Stimulated activated CD4-positive, alpha-beta T cell treated with anti-CD3 and anti-CD28 coated beads, Interleukin-4, amount 100 ng/mL, for 4 hours (primary cell): Measurements from ENCODE around the gene MICAL2.

Experiments
- DNase-seq, 2 experiments: peaks; one replicate each; pipeline ENCODE4 v3.0.0-alpha.2; 2020

MICAL2 gene

DNA sequence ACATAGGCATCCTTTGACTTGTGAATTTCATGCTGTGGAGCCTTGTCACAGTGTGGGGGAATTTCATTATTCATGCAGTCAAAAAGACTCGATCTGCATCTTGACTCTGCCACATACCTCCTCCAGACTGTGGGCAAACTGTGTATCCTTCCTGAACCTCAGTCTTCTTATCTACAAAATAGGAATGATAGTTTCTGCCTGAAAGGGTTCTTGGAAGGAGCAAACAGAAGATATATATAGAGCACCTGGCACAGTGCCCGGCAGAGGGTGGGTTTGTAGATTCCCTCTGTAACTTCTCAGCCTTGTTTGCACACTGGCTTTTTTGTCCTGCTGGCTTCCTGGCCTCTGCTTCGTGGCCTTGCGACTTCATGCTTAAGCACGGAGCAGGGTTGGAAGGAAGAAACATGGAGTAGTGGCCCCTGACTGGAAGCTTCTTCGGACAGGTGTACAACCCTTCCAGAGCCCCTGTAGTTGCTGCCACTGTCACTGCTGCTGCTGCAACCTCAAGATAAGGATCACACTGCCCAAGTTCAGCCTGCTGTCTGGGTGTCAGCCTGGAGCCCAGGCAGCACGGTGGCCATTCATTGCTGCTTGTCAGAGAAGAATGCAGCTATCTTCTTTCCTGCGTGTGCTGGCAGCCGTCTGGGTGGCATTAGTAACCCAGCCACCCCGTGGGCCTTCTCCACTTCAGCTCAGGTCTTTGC, 106.4 kb downstream of the MICAL2 start:
- no peak for DNase-seq

DNA sequence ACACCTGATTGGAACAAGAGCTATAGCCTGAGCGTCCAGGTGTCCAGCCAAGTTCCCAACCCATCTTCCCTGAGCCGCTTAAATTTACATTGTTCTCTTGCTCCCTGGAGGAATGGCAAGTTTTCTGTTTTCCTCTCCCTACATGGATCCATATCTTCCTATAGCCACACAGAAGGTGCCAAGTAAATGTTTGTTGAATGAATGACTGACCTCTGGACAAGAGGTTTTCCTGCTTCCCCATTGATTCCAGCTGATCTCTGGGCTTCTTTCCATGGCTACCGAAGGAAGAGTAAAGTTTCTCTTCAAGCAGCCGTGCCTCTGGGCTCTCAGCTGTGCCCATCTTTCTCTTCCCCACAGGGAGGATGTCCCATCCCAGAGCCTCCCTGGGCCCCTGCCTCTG, 107.5 kb downstream of the MICAL2 start:
- no peak for DNase-seq

DNA sequence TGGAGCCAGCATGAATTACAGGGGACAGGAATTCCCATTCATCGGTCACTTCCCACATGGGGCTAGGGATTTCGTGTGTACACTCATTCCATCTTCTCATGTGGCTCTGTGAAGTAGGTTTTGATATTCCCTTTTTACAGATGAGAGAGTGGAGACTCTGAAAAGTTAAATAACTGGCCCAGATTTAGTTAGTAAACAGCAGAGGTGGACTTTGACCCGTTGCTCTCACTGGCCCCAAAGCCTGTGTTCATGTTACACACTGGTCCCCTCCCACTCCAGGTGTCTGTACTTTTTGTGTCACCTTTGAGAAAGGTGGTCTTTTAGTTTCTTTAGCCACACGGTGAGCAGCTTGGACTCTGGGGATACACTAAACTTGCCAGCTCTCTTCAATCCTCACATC, 108.5 kb downstream of the MICAL2 start:
- no peak for DNase-seq

- DNase-seq: no peak
Measured at GRCh38 chr11:12219757-12220156, 109.4 kb downstream of the MICAL2 start.

GRCh38 chr11:12220305-12220704, 109.9 kb downstream of the MICAL2 start:
- DNase-seq: no peak

- no peak for DNase-seq
Measured at GRCh38 chr11:12221051-12221535, 110.7 kb downstream of the MICAL2 start.

GRCh38 chr11:12222055-12222792, 111.8 kb downstream of the MICAL2 start:
- DNase-seq: no peak

DNA sequence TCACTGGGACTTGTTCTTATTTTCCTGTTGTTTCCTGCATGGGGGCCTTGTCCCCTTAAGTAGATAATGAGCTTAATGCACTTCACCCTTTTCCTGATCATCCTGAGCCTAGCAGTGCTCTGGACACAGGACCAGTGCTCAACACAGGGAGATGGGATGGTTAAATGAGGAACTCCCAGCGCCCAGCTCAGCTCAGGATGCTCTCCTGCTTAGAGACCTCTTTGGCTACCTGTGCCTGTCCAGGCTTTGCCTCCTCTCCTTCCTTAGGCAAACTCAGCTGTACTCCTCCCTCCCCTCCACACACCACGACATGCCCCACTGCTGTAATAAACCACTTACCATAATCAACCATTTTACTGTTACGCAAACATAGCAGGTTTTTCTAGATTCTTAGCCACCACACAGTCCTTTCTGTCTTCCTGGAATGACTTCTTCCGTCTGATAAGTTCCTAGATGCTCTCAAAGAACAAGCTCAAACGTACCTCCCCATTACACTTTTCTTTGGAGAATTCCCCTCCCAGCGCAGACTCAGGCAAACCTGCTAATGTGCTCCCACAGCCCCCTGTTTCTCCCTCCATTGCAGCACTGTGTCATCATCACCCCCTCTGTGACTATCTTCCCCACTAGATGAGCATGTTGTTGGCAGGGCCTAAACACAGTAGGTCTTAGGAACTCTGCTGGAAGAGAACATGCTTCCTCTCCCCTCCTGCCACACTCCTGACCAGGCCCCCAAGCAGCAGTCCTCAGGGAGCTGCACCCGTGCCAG, 113.6 kb downstream of the MICAL2 start:
- no peak for DNase-seq

DNA sequence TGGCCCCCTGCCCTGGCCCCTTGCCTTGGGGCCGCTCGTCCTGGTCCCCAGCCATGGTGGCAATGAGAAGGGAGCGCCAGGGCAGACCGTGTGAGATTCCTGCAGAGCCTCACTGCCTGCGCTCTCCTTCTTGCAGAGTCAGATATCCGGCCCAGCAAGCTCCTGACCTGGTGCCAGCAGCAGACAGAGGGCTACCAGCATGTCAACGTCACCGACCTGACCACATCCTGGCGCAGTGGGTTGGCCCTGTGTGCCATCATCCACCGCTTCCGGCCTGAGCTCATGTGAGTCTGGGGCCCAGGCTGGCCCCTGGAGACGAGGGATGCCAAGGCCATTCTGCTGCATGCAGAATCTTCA, 114.1 kb downstream of the MICAL2 start:
- peak; percentile 68 to 78 for DNase-seq

GRCh38 chr11:12225046-12225739, 114.8 kb downstream of the MICAL2 start:
- DNase-seq: no peak

- DNase-seq: no peak
Measured at GRCh38 chr11:12226093-12226492, 115.7 kb downstream of the MICAL2 start.

DNA sequence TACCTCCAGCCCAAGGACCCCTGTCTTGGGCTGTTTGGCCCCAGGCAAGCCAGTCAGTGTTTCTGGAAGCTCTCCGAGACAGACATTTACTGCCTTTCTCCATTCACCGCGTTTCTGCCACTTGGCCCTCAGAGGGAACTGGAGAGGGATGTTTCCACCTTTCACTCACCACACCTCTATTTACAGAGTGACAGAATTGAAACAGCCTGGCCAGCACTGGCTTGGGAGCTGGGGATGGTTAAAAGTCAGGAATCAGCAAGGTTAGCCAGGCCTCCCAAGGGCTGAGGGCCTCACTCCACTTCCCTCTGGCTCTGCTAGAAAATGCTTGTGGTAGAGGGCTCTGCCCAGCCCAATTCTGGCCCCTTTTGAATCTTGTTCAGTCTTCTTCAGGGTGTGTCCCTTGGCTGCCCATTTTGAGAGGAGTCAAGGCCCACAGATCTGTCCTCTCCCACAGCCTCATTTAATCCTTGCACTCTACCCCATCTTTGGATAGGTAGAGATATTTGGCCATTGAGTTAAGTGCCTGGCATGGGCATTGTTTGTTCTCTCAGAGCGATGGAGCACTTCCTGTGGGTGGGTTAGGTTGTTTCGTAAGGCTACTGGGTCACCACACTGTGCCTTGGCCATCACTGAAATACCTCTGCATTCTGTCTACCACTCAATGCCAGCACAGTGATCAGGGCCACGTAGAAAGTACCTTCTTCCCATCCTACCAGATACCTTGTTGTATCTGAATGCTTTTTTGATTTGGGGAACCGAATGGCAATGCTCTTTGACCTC, 119.2 kb downstream of the MICAL2 start:
- no peak for DNase-seq

- no peak for DNase-seq
Measured at GRCh38 chr11:12232160-12232559, 121.8 kb downstream of the MICAL2 start.

DNA sequence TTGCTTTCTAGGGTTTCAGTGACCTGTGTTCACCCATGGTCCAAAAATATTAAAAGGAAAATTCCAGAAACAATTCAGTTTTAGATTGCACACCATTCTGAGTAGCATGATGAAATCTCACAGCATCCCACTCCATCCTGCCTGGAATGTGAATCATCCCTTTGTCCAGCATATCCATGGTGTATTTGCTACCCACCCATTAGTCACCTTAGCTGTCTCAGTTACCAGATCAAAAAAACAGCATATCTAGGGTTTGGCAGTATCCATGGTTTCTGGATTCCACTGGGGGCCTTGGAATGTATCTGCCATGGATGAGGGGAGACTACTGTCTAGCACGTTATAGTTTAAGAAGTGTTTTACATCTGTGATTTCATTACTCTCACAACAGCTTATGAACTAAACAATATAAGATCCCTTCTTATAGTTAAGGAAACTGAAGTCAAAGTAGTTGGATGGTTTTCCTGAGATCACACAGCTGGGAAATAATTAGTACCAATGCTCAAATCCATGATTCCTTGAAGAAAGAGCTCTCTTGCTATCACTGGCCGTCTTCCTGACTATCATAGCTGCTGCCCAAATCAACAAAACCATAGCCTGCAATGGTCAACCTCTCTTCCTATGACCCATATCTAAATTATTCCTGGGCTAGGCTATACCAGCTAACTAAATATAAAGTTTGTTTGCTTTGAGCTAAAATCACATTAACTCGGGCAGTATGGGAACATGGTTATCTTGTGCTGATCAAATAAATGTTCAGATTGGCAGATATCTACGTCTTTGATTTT, 122.6 kb downstream of the MICAL2 start:
- DNase-seq: no peak

- no peak for DNase-seq
Measured at GRCh38 chr11:12233602-12233925, 123.2 kb downstream of the MICAL2 start.

DNA sequence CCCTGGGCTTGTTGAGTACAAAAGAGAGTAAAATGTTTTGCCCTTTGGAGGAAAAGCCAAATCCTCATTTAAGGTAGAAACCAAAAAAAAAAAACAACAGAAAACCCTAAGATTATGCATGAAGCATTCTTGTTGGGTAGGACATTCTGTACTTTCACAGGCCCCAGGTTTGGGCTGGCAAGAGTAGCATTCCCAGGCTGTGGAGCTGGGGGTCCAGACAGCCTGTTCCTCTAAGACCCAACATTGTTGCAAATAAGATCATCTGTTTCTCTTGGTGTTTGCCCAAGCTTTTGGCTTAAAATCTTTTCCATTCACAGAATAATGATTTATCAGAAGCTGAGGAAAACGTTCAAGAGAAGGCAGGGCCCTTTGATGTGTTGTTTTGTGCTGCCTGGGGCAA, 123.8 kb downstream of the MICAL2 start:
- no peak for DNase-seq

DNA sequence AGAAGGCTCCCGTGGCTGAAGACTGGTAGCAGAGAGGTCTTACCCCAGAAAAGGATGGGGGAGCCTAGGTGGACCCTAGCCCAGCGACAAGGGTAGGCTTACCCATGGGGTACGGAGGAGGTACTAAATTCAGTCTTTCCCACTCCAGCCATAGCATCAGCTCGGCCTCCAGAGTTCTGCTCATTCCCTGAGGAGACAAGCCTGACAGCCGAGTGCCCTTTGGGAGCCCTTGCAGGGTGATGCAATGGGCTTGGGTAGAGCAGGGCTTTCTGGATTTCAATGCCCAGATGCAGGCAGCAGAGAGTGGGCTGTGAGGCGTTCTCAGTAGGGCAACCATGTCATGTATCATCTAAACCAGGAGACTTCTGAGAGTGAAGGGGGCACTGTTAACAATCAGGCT, 124.7 kb downstream of the MICAL2 start:
- DNase-seq: no peak

DNA sequence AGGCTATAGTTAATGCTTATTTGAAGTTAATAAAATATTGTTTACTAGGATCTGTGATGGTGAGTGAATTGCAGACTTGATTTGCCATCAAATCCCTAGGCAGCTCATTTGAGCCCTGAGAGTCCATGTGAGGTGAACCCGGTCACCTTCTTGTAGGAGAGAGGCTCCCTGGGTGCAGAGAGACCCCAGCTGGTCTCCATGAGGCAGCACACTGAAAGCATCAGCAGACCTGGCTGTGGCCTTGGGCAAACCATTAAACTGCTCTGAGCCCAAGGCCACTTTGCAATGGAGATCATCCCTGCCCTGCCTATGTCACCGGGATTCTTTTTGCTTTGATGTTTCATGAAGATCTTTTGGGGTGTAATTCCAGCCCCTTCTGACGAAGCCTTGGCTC, 125.2 kb downstream of the MICAL2 start:
- no peak for DNase-seq

DNA sequence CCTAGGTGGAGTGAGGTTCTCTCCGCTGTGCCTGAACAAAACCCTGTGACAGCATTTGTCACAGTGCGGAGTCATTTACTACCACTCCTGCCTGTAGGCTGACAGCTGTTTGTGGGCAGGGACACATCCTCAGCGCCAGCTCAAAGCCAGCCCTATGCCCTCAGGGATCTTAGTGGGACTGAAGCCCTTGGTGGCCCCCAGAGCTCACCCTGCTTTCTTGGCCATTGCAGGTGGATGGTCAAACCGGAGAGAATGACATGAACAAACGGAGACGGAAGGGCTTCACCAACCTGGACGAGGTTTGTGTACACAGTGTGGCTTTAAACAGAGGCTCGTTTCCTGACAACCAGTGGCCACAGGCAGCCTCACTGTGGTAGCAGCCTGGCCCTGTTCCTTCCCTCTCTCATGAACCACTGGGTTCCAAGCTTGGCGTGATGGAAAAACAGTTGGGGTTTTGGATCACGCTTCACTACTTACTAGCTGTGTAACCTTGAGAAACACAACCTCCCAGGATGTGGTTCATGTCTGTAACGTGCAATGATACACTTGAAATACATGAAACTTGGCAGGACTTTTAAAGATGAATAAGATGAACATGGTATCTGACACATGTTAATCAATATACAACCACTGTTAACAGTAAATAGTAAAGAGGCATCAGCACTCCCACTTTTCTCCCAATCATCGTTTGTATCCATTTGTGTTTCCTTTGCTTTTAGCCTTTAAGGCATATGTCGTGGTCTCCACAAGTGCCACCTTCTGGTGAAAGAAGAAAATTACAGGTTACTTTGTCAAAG, 125.8 kb downstream of the MICAL2 start:
- DNase-seq: no peak

GRCh38 chr11:12236744-12237101, 126.3 kb downstream of the MICAL2 start:
- no peak for DNase-seq

- DNase-seq: no peak
Measured at GRCh38 chr11:12237381-12237784, 127.0 kb downstream of the MICAL2 start.
